Parathyroid adenoma (tissue), 2 donors: Measurements from ENCODE around the gene PIN1.

ENCODE experiments used
- H2AFZ ChIP-seq: fragments of 300-600 bp; sonication (generic); one replicate; pipeline ENCODE4 v1.7.0; 2017; ENCODE audit warnings: antibody characterized with exemption, mild to moderate bottlenecking
- H3K27ac ChIP-seq: fragments of 300-600 bp; sonication (generic); one replicate; pipeline ENCODE4 v1.7.0; 2017
- H3K27me3 ChIP-seq: fragments of 300-600 bp; sonication (generic); one replicate; pipeline ENCODE4 v1.7.0; 2017; ENCODE audit warnings: low read length; ENCODE audit not compliant: control insufficient read depth, insufficient read depth
- H3K36me3 ChIP-seq: fragments of 300-600 bp; sonication (generic); one replicate; pipeline ENCODE4 v1.7.0; 2017; ENCODE audit warnings: low read length; ENCODE audit not compliant: control insufficient read depth, insufficient read depth
- H3K4me1 ChIP-seq: fragments of 300-600 bp; sonication (generic); one replicate; pipeline ENCODE4 v1.7.0; 2017; ENCODE audit warnings: control low read depth
- H3K4me2 ChIP-seq: fragments of 300-600 bp; sonication (generic); one replicate; pipeline ENCODE4 v1.7.0; 2017; ENCODE audit warnings: low read length
- H3K4me3 ChIP-seq: fragments of 300-600 bp; sonication (generic); one replicate; pipeline ENCODE4 v1.7.0; 2017; ENCODE audit warnings: low read depth, low read length
- H3K79me2 ChIP-seq: fragments of 300-600 bp; sonication (generic); one replicate; pipeline ENCODE4 v1.7.0; 2017; ENCODE audit warnings: control low read depth
- H3K9ac ChIP-seq: fragments of 300-600 bp; sonication (generic); one replicate; pipeline ENCODE4 v1.7.0; 2017; ENCODE audit warnings: mild to moderate bottlenecking
- H3K9me3 ChIP-seq: fragments of 300-600 bp; sonication (generic); one replicate; pipeline ENCODE4 v1.7.0; 2017; ENCODE audit warnings: low read length; ENCODE audit not compliant: control insufficient read depth
- TF ChIP-seq, protein P1 (sequence below): fragments of 300-600 bp; sonication (generic); IDR thresholded peaks from one replicate; pipeline ENCODE4 v1.7.0; 2017; ENCODE audit warnings: antibody characterized with exemption, mild to moderate bottlenecking
- donor health status: primary hyperparathyroidism.

Gene PIN1

DNA sequence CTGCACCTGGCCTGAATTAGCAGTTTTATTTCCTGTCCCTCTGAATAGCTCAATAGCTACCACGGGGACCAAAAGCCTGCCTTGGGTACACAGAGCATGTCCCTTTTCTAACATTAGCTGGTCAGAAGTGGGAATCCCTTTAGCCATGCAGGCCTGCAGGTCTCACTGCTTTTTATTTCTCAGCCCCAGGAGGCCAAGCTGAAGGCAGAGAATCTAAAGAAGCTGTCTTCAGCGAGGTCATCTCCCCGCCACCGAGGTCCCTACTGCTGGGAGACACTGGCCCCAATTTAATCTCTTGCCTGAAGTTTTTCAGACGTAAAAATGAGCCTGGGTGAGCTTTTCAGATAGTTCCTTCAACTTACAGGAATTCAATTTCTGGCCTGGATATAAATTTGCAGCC lies 40.7 kb downstream of the PIN1 start:
- TF ChIP-seq, protein P1, sequence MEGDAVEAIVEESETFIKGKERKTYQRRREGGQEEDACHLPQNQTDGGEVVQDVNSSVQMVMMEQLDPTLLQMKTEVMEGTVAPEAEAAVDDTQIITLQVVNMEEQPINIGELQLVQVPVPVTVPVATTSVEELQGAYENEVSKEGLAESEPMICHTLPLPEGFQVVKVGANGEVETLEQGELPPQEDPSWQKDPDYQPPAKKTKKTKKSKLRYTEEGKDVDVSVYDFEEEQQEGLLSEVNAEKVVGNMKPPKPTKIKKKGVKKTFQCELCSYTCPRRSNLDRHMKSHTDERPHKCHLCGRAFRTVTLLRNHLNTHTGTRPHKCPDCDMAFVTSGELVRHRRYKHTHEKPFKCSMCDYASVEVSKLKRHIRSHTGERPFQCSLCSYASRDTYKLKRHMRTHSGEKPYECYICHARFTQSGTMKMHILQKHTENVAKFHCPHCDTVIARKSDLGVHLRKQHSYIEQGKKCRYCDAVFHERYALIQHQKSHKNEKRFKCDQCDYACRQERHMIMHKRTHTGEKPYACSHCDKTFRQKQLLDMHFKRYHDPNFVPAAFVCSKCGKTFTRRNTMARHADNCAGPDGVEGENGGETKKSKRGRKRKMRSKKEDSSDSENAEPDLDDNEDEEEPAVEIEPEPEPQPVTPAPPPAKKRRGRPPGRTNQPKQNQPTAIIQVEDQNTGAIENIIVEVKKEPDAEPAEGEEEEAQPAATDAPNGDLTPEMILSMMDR: no peak
- Histone ChIP-seq H3K27ac (no peak overlapping the region), H3K9ac (no peak overlapping the region), H2AFZ (no peak overlapping the region), H3K4me3 (no peak overlapping the region), H3K36me3 (no peaks in the 10 kb centered on the region), H3K79me2 (no peaks in the 10 kb centered on the region), H3K27me3 (no peaks in the 10 kb centered on the region), H3K9me3 (no peaks in the 10 kb centered on the region), H3K4me1 (peaks cover 4% of the 10 kb centered on the region), H3K4me2 (no peak overlapping the region)

DNA sequence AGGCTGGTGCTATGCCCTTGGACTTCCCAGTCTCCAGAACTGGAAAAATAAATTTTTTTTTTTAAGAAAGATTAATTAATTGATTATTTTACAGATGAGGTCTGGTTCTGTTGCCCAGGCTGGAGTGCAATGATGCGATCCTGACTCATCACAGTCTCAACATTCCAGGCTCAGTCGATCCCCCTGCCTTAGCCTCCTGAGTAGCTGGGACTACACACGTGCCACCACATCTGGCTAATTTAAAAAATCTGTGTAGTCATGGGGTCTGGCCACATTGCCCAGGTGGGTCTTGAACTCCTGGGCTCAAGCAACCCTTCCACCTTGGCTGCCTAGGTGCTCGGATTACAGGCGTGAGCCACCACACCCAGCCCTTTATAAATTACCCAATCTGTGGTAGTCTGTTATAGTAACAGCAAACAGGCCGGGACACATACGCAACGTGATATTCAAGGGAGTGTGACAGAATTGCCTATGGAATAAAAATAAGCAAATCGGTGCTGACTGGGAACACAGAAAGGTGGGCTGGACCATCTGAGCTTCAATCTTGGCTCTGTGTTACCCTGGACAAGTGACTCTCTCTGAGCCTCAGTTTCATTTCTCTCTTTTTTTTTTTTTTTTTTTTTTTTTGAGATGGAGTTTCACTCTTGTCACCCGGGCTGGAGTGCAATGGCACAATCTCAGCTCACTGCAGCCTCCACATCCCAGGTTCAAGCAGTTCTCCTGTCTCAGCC lies 42.8 kb downstream of the PIN1 start:
- Histone ChIP-seq H3K27ac (no peak overlapping the region), H3K4me2 (no peak overlapping the region), H3K9ac (no peak overlapping the region), H3K4me3 (no peak overlapping the region), H3K27me3 (no peaks in the 10 kb centered on the region), H3K4me1 (peaks cover 3% of the 10 kb centered on the region), H3K36me3 (no peaks in the 10 kb centered on the region), H2AFZ (no peak overlapping the region), H3K79me2 (no peaks in the 10 kb centered on the region), H3K9me3 (no peaks in the 10 kb centered on the region)
- TF ChIP-seq, protein P1: no peak

DNA sequence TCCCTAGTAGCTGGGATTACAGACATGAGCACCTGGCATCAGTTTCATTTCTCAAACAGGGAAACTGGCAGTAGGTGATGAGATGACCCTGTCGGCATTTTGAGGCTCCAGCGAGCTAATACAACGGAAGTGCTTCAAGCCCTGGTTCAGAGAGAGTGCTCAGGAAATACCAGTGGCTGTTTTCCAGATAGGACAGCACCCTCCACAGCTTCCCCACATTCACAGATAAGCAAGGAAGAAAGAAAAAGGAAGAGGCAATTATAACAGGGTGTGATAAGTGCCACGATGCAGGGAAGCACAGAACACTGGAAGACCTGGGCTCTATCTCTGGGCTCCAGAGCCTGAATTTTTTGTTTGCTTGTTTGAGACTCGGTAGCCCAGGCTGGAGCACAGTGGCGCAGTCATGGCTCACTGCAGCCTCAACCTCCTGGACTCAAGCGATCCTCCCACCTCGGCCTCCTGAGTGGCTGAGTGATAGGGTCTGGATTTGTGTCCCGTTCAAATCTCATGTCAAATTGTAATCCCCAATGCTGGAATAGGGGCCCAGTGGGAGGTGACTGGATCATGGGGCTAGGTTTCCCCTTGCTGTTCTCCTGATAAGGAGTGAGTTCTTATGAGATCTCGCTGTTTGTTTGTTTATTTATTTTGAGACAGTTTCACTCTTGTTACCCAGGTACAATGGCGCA lies 43.5 kb downstream of the PIN1 start:
- Histone ChIP-seq H3K36me3 (no peaks in the 10 kb centered on the region), H3K4me1 (peaks cover 10% of the 10 kb centered on the region), H3K4me3 (no peak overlapping the region), H2AFZ (no peak overlapping the region), H3K9ac (no peak overlapping the region), H3K27ac (no peak overlapping the region), H3K79me2 (no peaks in the 10 kb centered on the region), H3K27me3 (no peaks in the 10 kb centered on the region), H3K9me3 (no peaks in the 10 kb centered on the region), H3K4me2 (no peak overlapping the region)
- TF ChIP-seq, protein P1: no peak

DNA sequence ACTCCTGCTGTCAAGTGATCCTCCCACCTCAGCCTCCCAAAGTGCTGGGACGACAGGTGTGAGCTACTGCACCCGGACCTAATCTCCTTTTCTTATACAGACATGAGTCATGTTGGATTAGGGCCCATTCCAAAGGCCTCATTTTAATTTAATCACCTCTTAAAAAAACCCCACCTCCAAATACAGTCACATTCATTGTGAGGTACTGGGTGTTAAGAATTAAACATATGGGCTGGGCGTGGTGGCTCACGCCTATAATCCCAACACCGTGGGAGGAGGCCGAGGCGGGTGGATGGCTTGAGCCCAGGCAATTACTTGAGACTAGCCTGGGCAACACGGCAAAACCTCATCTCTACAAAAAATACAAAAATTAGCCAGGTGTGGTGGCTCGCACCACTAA lies 46.6 kb downstream of the PIN1 start:
- Histone ChIP-seq H3K9ac (no peak overlapping the region), H3K4me3 (no peak overlapping the region), H3K9me3 (no peaks in the 10 kb centered on the region), H3K4me1 (peaks cover 12% of the 10 kb centered on the region), H3K79me2 (no peaks in the 10 kb centered on the region), H3K36me3 (no peaks in the 10 kb centered on the region), H3K27me3 (no peaks in the 10 kb centered on the region), H3K27ac (no peak overlapping the region), H3K4me2 (no peak overlapping the region), H2AFZ (no peak overlapping the region)
- TF ChIP-seq, protein P1: no peak
